Middle frontal gyrus (tissue), 1 donor: Measurements from ENCODE around the gene GRIP1.

Experiments
- DNase-seq: peaks from one replicate; pipeline ENCODE4 v3.0.0-alpha.2; 2015; ENCODE audit warnings: low spot score; ENCODE audit errors: extremely low spot score

GRIP1 gene

GRCh38 chr12:66392266-66392915 lies 286.5 kb downstream of the GRIP1 start:
- DNase-seq: no peak

DNA sequence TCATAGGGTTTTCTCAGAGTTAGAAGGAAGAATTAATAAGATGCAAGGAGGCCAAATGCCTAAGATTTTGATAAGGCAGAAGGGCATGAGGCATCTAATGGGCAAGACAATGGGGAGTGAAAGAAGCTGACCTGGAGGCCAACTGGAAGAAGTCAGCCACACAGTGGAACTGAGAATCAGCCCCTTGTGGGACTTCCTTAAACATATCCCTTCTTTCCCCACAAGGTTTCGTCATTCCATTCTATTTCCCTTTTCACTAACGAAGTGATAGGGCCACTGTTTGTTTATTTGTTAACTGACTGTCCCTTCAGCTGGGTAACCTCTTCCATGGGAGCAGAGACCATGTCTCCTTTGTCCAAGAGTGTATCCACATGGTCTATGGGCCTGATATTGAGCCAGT lies 290.4 kb downstream of the GRIP1 start:
- no peak for DNase-seq

DNA sequence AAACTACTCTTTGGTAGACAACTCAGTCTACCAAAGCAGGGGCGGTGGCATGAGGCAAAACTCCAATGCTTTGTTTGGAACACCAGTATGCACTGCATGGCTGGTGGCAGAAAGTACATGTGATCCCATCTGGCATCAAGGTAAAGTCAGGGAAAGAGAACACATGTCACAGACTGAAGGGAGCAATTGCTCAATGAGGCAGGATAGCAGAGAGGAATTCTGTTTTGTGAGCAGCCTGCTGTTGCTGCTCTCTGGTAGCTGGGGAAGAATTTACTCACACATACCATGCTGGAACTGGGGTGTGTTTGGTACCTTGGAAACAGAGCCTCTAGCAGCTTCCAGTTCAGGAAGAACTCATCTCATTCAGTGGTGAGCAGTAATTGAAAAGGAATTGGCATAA lies 291.8 kb downstream of the GRIP1 start:
- no peak for DNase-seq

DNA sequence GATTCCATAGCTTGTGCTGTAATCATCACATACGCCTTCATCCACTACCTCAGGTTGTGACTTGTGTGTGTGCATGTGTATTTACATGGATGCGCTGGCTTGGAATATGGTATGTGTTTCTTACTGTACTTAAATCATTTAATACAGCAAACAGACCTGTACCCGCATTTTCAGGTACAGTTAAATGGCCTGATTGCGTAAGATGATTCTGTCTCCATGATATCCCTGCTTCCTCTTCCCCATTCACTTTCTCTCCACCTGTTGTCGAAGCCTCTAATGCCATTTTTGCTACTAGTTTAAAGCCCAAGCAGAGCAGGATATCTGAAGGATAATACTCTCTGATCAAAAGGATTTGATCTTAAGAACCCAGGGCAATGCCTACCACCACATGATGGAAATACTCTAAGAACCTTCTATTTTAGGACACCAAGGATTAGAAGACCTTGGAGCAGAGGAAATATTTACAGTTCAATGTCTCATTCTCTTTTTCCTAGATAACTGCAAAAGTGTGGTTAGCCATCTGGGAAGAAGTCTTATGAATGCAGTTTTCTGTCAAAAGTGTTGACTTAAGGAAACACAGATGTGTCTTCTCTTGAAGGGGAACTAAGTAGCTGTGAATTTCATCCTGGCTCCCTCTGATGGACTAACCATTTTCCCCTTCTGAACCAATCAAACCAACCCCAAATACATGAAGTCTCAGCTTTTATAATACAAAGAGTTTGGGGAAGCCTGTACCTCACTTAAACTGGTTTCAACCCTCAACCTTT lies 297.9 kb downstream of the GRIP1 start:
- DNase-seq: no peak

GRCh38 chr12:66379616-66380015 lies 299.3 kb downstream of the GRIP1 start:
- no peak for DNase-seq

DNA sequence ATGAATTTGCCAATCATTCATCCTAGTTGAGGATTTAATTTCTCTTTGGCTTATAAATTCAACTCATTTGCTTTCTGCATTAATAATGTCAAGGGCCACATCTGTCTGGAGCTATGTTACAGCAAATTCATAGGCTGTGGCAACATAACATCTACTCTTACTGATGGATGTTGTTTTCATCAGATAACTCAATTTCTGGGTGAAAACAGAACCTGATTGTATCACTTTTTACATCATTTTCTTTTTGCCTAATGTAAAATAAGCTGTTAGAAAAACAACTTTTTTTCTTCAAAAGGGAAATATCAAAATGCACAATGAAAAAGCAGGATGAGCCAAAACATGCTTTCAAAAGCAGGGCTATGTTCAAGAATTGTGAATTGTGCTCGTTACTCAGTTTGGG lies 303.3 kb downstream of the GRIP1 start:
- DNase-seq: no peak

- no peak for DNase-seq
Observed at GRCh38 chr12:66371982-66372381, 306.9 kb downstream of the GRIP1 start.

- no peak for DNase-seq
Observed at GRCh38 chr12:66367015-66367667, 311.7 kb downstream of the GRIP1 start.

- DNase-seq: no peak
Observed at GRCh38 chr12:66365718-66366490, 313.0 kb downstream of the GRIP1 start.

DNA sequence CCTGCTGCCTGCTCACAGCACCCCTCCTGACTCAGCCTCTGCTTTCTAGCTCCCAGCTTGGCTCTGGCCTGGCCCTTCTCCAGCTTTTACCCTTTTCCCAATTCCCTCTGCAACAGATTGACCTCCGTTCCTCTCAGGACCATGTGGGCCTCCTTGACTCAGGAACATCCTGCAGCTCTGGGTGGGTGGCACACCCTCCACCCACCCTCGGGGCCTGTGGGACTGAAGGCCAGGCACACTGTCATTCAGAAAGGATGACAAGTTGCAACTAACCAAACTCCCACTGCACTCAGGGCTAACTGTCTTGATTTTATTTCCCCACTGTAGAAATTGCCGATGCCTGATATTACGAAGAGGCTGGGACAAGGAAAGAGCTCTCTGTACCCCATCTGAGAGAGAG lies 317.2 kb downstream of the GRIP1 start:
- no peak for DNase-seq

- no peak for DNase-seq
Observed at GRCh38 chr12:66359300-66359699, 319.6 kb downstream of the GRIP1 start.

DNA sequence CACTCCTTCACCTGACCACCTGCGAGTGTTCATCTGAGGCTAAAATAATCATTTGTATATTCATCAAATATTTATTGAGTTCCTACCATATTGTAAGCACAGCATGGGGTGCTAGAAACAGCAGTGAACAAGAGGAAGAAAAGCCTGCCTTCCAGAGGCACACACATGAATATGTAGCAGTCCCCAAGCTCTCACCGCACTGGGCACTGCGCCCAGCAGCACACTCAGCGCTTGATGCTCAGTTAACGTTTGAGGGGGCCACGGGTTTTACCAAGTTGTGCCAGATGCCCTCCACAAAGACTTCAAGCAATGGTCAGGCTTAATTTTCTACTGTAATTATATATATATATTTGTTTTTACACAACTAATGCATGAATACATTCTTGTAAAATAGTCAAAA lies 324.6 kb downstream of the GRIP1 start:
- no peak for DNase-seq

DNA sequence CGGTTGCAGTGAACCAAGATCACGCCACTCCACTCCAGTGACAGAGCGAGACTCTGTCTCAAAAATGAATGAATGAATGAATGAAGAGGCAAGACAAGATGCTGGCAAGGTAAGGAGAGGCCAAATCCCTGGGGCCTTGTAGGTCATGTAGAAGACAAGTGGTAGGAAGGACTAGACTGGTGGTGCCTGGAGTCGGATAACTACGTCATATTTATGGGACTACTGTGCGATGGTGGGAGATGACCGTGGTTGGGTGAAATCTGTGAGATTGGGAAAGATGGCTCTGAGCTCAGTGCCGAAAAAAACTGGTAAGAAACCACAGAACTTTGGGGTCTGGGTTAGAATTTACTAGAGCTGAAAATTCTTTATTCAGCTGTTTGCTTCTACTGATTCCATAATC lies 326.0 kb downstream of the GRIP1 start:
- DNase-seq: no peak

DNA sequence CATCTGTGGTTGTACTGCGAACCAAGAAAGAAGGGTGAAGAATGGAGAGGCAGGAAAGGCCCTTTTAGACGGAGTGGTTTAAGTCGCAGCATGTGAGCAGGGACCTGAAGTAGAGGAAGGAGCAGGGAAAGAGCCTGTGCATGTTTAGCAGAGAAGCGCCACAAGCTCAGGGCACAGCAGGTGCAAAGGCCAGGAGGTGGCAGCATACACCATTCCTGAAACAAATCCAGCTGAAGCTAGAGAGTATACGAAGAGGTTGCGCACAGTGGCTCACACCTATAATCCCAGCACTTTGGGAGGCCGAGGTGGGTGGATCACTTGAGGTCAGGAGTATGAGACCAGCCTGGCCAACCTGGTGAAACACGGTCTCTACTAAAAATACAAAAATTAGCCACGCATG lies 326.7 kb downstream of the GRIP1 start:
- DNase-seq: no peak

- DNase-seq: no peak
Observed at GRCh38 chr12:66351301-66351700, 327.6 kb downstream of the GRIP1 start.

DNA sequence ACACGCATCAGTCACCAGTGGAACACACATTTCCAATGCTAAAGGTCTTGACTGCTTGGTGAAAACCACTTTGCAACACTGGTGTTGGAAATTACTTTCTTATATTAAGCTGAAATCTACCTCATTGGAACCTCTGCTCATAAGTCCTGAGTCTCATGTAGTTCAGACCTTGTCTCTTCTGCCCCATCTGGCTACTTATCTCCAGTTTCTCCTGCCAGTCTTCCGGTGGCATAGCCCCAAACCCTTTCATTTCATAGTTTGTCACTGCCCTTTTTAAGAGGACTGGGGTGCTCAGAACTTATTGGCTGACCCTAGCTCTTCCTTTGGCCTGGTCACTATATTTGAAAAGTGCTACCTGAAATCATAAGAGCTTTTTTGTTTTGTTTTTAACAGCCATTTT lies 332.9 kb downstream of the GRIP1 start:
- DNase-seq: no peak

- DNase-seq: no peak
Observed at GRCh38 chr12:66345212-66345611, 333.7 kb downstream of the GRIP1 start.

DNA sequence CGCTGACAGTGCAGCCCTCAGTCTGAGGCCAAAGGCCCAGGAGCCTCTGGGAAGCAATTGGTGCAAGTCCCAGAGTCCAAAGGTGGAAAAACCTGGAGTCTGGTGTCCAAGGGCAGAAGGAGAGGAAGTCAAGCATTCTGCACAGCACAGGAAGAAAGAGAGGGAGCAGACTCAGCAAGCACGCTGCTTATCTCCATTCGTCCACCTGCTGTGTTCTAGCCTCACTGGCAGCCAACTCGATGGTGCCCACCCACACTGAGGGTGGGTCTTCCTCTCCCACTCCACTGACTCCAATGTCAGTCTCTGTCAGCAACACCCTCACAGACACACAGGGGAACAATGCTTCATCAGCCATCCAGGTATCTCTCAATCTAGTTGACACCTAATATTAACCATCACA lies 337.8 kb downstream of the GRIP1 start:
- DNase-seq: no peak

DNA sequence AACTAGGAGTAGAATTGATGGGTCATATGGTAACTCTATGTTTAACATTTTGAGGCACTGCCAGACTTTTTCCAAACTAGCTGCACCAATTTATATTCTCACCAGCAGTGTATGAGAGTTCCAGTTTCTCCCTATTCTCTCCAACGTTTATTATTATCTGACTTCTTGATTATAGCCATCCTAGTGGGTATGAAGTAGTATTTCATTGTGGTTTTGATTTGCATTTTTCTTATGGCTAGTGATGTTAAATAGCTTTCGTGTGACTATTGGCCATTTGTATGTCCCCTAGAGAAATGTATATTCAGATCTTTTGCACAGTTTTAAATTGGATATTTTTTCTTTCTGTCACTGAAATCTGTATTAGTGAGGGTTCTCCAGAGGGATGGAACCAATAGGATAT lies 338.7 kb downstream of the GRIP1 start:
- no peak for DNase-seq

GRCh38 chr12:66337381-66338010 lies 341.4 kb downstream of the GRIP1 start:
- DNase-seq: no peak

DNA sequence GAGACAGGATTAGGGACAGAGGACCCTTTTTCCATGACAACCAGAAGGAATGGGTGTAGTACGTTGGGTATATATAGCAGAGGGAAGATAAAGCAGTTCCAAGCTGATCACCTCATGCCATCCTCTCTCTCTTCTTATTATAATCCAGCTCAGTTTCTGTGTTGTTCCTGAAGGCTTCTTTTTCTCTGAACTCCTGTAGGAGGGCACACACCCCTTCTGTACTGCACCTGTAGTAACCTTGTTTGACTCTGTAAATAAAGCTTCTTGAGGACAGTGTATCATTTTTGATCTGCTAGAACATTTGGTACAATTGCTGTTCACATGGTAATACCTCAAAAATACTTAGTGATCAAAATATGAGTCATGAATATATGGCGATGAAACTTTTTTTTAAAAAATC lies 343.1 kb downstream of the GRIP1 start:
- DNase-seq: no peak
